Left ventricle myocardium inferior (tissue), 1 donor: Measurements from ENCODE around the gene RAI1. TPM values are rescaled to one million over a fixed set of nuclear protein-coding genes. Genes with fewer than 3 reads are reported as not detected.

Experiments
- DNase-seq: peaks from one replicate; pipeline ENCODE4 v3.0.0-alpha.2; 2020
- H3K27ac ChIP-seq: fragments of 200-600 bp; replicated peaks from 2 replicates; pipeline ENCODE4 v1.8.0; 2021
- H3K27me3 ChIP-seq: fragments of 200-600 bp; 2 replicates; pipeline ENCODE4 v1.8.0; 2021; ENCODE audit warnings: low read depth
- H3K36me3 ChIP-seq: fragments of 200-600 bp; 2 replicates; pipeline ENCODE4 v1.8.0; 2021
- H3K4me1 ChIP-seq: fragments of 200-600 bp; 2 replicates; pipeline ENCODE4 v1.8.0; 2021
- H3K4me3 ChIP-seq: fragments of 200-600 bp; 2 replicates; pipeline ENCODE4 v1.8.0; 2021; ENCODE audit warnings: mild to moderate bottlenecking, moderate library complexity
- H3K9me3 ChIP-seq: fragments of 200-600 bp; replicated peaks from 2 replicates; pipeline ENCODE4 v1.8.0; 2021
- intact Hi-C: fragments of 100-400 bp; cut with micrococcal nuclease; formaldehyde crosslinking; loops from one replicate; pipeline ENCODE4 v1.11.0; 2022
- total RNA-seq: library from RNA; stranded (reverse); fragmentation: NEBNext Ultra II Directional; extraction: Animal tissue kit (Norgen Biotek cat#: 25700); gene quantifications from one replicate; pipeline ENCODE4 v1.2.1, GENCODE V29; 2021
- TF ChIP-seq, protein P1 (sequence below): fragments of 200-600 bp; IDR thresholded peaks from 2 replicates; pipeline ENCODE4 v1.8.0; 2021; ENCODE audit warnings: antibody characterized with exemption, mild to moderate bottlenecking, borderline replicate concordance
- donor health status: DM: no; HTN: yes; CAD: no; lungs with severe emphysema.

The RAI1 gene
- total RNA-seq, 1 donor from 2014 or later = 22.5 TPM

DNA sequence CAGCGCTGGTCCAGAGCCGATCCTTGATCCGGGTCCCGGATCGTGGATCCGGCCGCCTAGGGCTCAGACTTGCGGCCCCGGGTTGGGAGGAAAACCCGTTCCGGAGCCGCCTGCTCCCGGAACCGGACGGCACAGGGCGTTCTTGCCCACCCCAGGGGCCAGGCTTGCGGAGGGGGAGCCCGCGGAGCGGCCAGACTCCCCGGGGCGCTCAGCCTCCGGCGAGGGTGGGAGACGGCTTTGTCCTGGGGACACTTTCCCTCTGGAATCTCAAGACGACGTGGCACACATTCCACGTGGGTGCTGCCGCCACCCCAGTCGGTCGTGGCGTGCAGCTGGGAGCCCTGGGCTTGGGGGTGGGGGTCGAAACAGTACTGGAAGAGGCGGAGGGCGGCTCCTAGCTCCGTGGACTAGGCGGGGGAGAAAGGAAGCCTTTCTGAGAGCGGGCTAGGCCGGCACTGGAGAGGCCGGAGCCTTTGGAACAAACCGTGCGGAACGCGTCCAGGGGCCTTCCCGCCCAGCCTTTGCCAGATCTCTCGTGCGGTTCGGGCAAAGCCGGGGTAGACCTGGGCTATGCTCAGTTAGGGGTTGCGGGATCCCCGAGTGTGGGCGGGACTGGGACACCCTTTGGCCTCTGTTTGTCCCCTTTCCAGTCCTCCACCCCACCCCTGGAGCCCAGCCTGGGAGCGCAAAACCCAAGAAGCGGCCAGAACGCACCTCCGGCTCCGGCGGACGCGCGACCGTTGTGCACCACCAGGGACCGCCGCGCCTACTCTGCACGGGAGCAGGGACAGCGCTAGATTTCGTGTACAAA lies 129.0 kb downstream of the RAI1 start:
- H3K4me1 ChIP-seq = peaks cover 89% of the 10 kb centered on the region
- TF ChIP-seq, protein P1, sequence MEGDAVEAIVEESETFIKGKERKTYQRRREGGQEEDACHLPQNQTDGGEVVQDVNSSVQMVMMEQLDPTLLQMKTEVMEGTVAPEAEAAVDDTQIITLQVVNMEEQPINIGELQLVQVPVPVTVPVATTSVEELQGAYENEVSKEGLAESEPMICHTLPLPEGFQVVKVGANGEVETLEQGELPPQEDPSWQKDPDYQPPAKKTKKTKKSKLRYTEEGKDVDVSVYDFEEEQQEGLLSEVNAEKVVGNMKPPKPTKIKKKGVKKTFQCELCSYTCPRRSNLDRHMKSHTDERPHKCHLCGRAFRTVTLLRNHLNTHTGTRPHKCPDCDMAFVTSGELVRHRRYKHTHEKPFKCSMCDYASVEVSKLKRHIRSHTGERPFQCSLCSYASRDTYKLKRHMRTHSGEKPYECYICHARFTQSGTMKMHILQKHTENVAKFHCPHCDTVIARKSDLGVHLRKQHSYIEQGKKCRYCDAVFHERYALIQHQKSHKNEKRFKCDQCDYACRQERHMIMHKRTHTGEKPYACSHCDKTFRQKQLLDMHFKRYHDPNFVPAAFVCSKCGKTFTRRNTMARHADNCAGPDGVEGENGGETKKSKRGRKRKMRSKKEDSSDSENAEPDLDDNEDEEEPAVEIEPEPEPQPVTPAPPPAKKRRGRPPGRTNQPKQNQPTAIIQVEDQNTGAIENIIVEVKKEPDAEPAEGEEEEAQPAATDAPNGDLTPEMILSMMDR = no peak
- intact Hi-C loops = loop anchor here (5.0 kb wide), 1 partner anchor 107 kb away; no protein-coding TSS in a partner anchor
- peak overlapping the region; percentile 83 for H3K27ac ChIP-seq
- H3K4me3 ChIP-seq = peak overlapping the region; percentile 54
- no peaks in the 10 kb centered on the region for H3K27me3 ChIP-seq
- peaks cover 29% of the 10 kb centered on the region for H3K36me3 ChIP-seq
- DNase-seq = peak; percentile 66
- H3K9me3 ChIP-seq = no peaks in the 10 kb centered on the region

DNA sequence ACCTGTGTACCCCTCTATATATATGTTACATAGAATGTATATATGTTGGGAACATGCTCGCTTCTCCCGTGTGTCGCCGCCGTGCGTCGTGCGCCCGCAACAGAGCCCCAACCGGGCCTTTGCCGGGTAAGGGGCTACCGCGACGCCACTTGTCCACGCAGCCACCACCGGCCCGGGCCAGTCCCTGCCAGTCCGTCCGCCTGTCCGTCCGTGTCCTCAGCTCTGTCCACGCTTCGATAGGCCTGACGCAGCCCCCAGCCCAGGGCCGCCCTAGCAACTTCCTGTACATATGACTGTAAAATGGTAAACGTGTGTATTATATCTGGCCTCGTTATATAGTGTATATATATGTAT lies 129.6 kb downstream of the RAI1 start:
- intact Hi-C loops = loop anchor here (5.0 kb wide), 1 partner anchor 106 kb away; no protein-coding TSS in a partner anchor

DNA sequence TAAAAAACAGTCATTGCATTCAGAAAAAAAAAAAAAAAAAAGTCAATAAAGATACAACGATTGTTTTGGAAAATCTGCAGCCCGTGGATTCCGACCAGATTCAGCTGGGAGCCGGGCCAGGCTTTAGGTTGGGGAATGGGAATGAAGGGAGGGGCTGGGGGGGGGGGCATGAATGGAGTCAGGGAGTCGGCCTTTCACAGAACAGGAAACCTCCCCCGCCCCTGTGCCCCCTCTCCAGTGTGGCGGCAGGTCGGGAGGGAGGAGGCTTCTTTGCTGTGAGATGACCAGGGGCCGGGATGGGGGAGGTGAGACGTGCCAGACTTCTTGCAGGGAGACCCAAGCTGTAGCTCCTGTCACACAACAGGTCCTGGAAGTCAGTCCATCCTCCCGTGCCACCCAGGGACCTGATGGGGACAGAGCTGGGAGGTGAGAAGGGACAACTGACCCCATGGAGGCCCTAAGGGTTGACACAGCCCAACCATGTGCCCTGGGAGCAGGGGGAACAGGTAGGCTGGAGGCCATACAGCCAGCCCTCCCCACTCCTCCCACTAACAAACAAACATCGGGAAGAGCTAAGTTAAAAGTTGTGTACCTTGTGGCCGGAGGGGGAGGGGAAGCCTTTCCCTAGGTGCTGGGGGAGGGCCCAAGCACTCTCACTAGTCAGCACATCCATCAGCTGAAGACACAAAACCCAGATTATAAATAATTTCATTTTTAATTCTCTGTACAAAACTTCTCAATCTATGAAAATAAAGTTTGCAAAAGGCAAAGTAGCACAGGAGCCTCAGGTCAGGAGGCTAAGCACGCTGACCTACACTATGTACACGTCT lies 130.3 kb downstream of the RAI1 start:
- peak overlapping the region; percentile 34 for H3K27ac ChIP-seq
- intact Hi-C loops = loop anchor here (2.0 to 5.0 kb wide), 2 partner anchors 49 to 106 kb away; no protein-coding TSS in a partner anchor
- no peak for DNase-seq
- peaks cover 38% of the 10 kb centered on the region for H3K36me3 ChIP-seq
- H3K4me1 ChIP-seq = peaks cover 87% of the 10 kb centered on the region
- no peak overlapping the region for H3K4me3 ChIP-seq
- TF ChIP-seq, protein P1 = no peak
- H3K27me3 ChIP-seq = no peaks in the 10 kb centered on the region
- H3K9me3 ChIP-seq = no peaks in the 10 kb centered on the region

More for the DNA sequence above, 129.6 kb downstream of the RAI1 start:
- DNase-seq = no peak
- peaks cover 89% of the 10 kb centered on the region for H3K4me1 ChIP-seq
- peaks cover 34% of the 10 kb centered on the region for H3K36me3 ChIP-seq
- H3K4me3 ChIP-seq = peak overlapping the region; percentile 54
- no peaks in the 10 kb centered on the region for H3K27me3 ChIP-seq
- no peaks in the 10 kb centered on the region for H3K9me3 ChIP-seq
- TF ChIP-seq, protein P1 = no peak
- peak overlapping the region; percentile 83 for H3K27ac ChIP-seq

DNA sequence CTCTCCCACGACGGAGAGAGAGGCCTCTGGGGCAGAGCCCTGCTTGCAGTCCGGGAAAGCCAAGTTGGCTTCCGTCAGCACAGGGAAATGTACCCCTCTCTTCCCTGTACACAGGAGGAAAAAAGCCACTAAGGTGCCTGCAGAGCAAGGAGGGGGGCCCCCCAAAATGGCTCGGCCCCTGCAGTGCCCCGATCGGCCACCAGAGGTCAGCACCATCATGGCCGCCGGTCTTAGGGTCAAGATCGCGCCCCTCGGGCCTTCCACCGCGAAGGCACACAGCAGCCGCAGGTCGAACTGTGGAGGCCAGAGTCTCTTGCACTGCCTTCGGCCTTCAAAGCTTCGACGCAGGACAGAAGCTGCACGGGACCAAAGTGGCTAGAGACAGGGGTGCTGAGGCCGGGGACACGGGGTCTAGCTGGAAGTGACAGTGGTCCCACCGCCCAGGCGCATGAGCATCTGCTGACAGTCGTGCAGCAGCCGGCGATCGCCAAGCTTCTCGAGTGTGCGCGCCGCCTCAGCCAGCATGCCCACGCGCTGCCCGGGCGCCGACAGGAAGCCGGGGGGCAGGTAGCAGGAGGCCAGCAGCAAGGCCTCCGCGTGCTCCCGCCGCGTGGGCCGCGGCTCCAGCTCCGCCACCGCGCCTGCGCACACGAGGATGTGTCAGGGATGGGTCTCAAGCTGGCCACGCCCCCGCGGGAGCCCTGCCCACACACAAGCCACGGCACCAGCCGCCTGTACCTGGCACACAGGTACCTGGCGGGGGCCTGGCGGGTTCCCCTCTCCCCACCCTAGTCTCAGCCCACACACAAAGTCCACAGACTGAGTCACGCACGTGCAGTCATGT lies 131.2 kb downstream of the RAI1 start:
- peak; percentile 79 for DNase-seq
- TF ChIP-seq, protein P1 = peak; percentile 100
- no peak overlapping the region for H3K4me3 ChIP-seq
- peaks cover 89% of the 10 kb centered on the region for H3K4me1 ChIP-seq
- H3K9me3 ChIP-seq = no peaks in the 10 kb centered on the region
- no peaks in the 10 kb centered on the region for H3K27me3 ChIP-seq
- intact Hi-C loops = loop anchor here (2.0 to 5.0 kb wide), 2 partner anchors 48 to 105 kb away; no protein-coding TSS in a partner anchor
- H3K36me3 ChIP-seq = peaks cover 47% of the 10 kb centered on the region
- H3K27ac ChIP-seq = peak overlapping the region; percentile 34
